CD4-positive, alpha-beta T cell (primary cell): ENCODE measurements around the gene PLEKHB1. TPM values are rescaled to one million over a fixed set of nuclear protein-coding genes. Genes with fewer than 3 reads are reported as not detected.
A peak's percentile ranks its signal among the peaks of the same experiment; 100 is the strongest.

ENCODE experiments used
- ATAC-seq: fragments of 200-7000 bp; cut with Tn5 transposase; one replicate; pipeline ENCODE4 v1.10.0; 2022; ENCODE audit warnings: mild to moderate bottlenecking; ENCODE audit not compliant: poor library complexity
- CTCF ChIA-PET: fragments of 350-600 bp; sonication (Branson Sonifier 250); formaldehyde crosslinking; loops from one replicate; lab custom pipeline; 2021; ENCODE audit warnings: antibody characterized with exemption, inconsistent platforms; lab: Charles Lee
- POLR2A ChIA-PET: fragments of 350-600 bp; sonication (Branson Sonifier 250); formaldehyde crosslinking; loops from one replicate; lab custom pipeline; 2021; ENCODE audit warnings: antibody characterized with exemption, inconsistent platforms; lab: Charles Lee
- DNase-seq, 14 experiments: peaks; one replicate each; pipeline ENCODE4 v3.0.0-alpha.2; 2013 to 2020; ENCODE audit warnings: mixed read lengths in 2 of 14
- H3K27ac ChIP-seq, 2 donors: one replicate each; pipeline versions ENCODE4 v1.5.1 to v1.7.0; 2013; ENCODE audit warnings: low read length in 2 of 2, low read depth in 1 of 2, mild to moderate bottlenecking in 1 of 2
- H3K27me3 ChIP-seq, 2 experiments: 1 replicate in 1 of 2; 2 replicates in 1 of 2; pipeline versions ENCODE4 v1.6.1 to v1.7.0; 2013; ENCODE audit warnings: low read length in 2 of 2, control low read depth in 1 of 2, mild to moderate bottlenecking in 1 of 2, moderate library complexity in 1 of 2; ENCODE audit not compliant: insufficient read depth in 2 of 2, control insufficient read depth in 1 of 2
- H3K36me3 ChIP-seq: one replicate; pipeline ENCODE4 v1.6.1; 2013; ENCODE audit warnings: low read length, control low read depth; ENCODE audit not compliant: insufficient read depth
- H3K4me1 ChIP-seq: one replicate; pipeline ENCODE4 v1.6.1; 2013; ENCODE audit warnings: low read length, control low read depth; ENCODE audit not compliant: insufficient read depth
- H3K4me3 ChIP-seq: one replicate; pipeline ENCODE4 v1.5.1; 2013; ENCODE audit warnings: mild to moderate bottlenecking, low read length, moderate library complexity
- H3K9me3 ChIP-seq, 2 experiments: 1 replicate in 1 of 2; 2 replicates in 1 of 2; pipeline versions ENCODE4 v1.6.1 to v1.7.0; 2013; ENCODE audit warnings: low read length in 2 of 2, mild to moderate bottlenecking in 2 of 2, control low read depth in 1 of 2, moderate library complexity in 1 of 2; ENCODE audit not compliant: control insufficient read depth in 1 of 2, insufficient read depth in 1 of 2
- H3K27ac Mint-ChIP-seq: one replicate; pipeline ENCODE4 v1.8.0; 2020; ENCODE audit warnings: mixed read lengths
- H3K27me3 Mint-ChIP-seq: one replicate; pipeline ENCODE4 v1.8.0; 2021; ENCODE audit warnings: mixed read lengths
- H3K36me3 Mint-ChIP-seq: one replicate; pipeline ENCODE4 v1.8.0; 2021; ENCODE audit warnings: low read depth, mixed read lengths
- H3K4me1 Mint-ChIP-seq: one replicate; pipeline ENCODE4 v1.8.0; 2021; ENCODE audit warnings: low read depth, mixed read lengths
- H3K4me3 Mint-ChIP-seq: one replicate; pipeline ENCODE4 v1.8.0; 2020; ENCODE audit warnings: mild to moderate bottlenecking, mixed read lengths
- H3K9me3 Mint-ChIP-seq: one replicate; pipeline ENCODE4 v1.8.0; 2020; ENCODE audit warnings: mixed read lengths
- CTCF ChIP-seq: fragments of 200-600 bp; IDR thresholded peaks from one replicate; pipeline ENCODE4 v1.8.0; 2022; ENCODE audit warnings: antibody characterized with exemption, mild to moderate bottlenecking
- intact Hi-C, 2 experiments: fragments of 100-400 bp; cut with DNase I in 1 of 2; cut with micrococcal nuclease in 1 of 2; formaldehyde crosslinking; loops; one replicate each; pipeline versions ENCODE4 v1.15.1 to v1.9.0; 2023 to 2025; cut with DNase I, micrococcal nuclease
- total RNA-seq, 174 experiments: library from RNA in 2 of 174; stranded (reverse) in 2 of 174; gene quantifications; one replicate each; pipeline ENCODE4 v1.2.3 and lab custom pipeline; 2021 to 2026

Gene PLEKHB1
- total RNA-seq, 2 experiments from 2014 or later: 30.8 to 34.6 TPM

- ChIA-PET POLR2A (no interaction called here), CTCF (interaction anchor here (1.5 kb wide), 1 partner anchor 20 kb away, joined by 3 read pairs; no protein-coding TSS in a partner anchor)
- DNase-seq (no peak), ATAC-seq (no peak)
- intact Hi-C loops: loop anchor here in 1 of 2 experiments (5.0 to 10.0 kb wide), 3 partner anchors 232 to 1421 kb away; partner anchors contain the start of genes COA4, INPPL1, PAAF1 and POLD3
- Histone ChIP-seq H3K9me3 (no peaks in the 10 kb centered on the region), H3K27me3 (no peaks in the 10 kb centered on the region), H3K4me3 (no peak overlapping the region), H3K4me1 (peaks cover 25% of the 10 kb centered on the region), H3K36me3 (no peaks in the 10 kb centered on the region), H3K27ac (no peak overlapping the region)
- H3K4me3 Mint-ChIP-seq: no peak overlapping the region
- peaks cover 35% of the 10 kb centered on the region for H3K4me1 Mint-ChIP-seq
- H3K27ac Mint-ChIP-seq: no peak overlapping the region
- no peak for TF ChIP-seq CTCF
- no peaks in the 10 kb centered on the region for H3K9me3 Mint-ChIP-seq
- H3K27me3 Mint-ChIP-seq: no peaks in the 10 kb centered on the region
- H3K36me3 Mint-ChIP-seq: peaks cover 9% of the 10 kb centered on the region
These were observed 1.0 kb upstream of the PLEKHB1 start for GRCh38 chr11:73645121-73645969.

GRCh38 chr11:73647459-73648100 lies 1.2 kb downstream of the PLEKHB1 start:
- CTCF ChIA-PET: interaction anchor here (1.1 to 3.0 kb wide), 3 partner anchors 13 to 49 kb away, joined by 4 to 15 read pairs (median 12); no protein-coding TSS in a partner anchor
- peak overlapping the region in 1 of 2 donors; percentile 34 for H3K27ac ChIP-seq

More at GRCh38 chr11:73647459-73648100, 1.2 kb downstream of the PLEKHB1 start:
- POLR2A ChIA-PET: interaction anchor here (0.6 to 2.3 kb wide), 12 partner anchors 10 to 1424 kb away, joined by 3 to 18 read pairs (median 3); partner anchors contain the start of gene FAM168A
- H3K4me1 ChIP-seq: peaks cover 25% of the 10 kb centered on the region
- peak overlapping the region; percentile 55 for H3K4me3 ChIP-seq
- ATAC-seq (peak; percentile 96), DNase-seq (peak; percentile 90 to 97 (median 94))
- H3K36me3 ChIP-seq: peaks cover 8% of the 10 kb centered on the region
- Mint-ChIP-seq H3K36me3 (peaks cover 29% of the 10 kb centered on the region), H3K27me3 (no peaks in the 10 kb centered on the region), H3K4me1 (peaks cover 28% of the 10 kb centered on the region), H3K9me3 (no peaks in the 10 kb centered on the region), H3K27ac (peak overlapping the region; percentile 91), H3K4me3 (peak overlapping the region; percentile 90)
- no peak for TF ChIP-seq CTCF
- no peaks in the 10 kb centered on the region for H3K27me3 ChIP-seq
- H3K9me3 ChIP-seq: no peaks in the 10 kb centered on the region
- intact Hi-C loops: loop anchor here (1.0 to 10.0 kb wide), 4 partner anchors 49 to 1423 kb away; partner anchors contain the start of genes FAM168A (in 2 of the 2), COA4 (in 1 of the 2), INPPL1 (in 1 of the 2) and PAAF1 (in 1 of the 2)
